Cortex of kidney (tissue), 1 donor: ENCODE measurements around the gene KSR1.

ENCODE experiments used
- DNase-seq: peaks from one replicate; lab custom pipeline; 2025; lab: John Stamatoyannopoulos, UW

Gene KSR1

DNA sequence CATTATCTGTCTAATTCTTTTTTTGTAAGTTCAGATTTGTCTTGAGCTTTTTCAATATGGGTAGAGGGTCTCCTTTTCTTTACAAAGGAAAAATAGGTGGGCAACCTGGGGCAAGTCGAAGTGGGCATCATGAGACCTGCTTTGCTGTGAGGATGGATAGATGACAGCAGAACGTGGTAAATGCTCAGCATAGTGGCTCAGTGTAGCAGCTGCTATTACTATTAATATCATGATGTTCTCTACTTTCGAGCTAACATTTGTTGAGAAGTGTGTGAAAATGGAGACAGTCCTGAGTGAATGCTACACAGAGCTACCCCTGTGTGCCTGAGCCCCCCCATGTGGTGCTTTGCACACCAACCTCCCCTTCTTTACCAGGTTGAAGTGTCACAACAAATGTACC, 135.7 kb downstream of the KSR1 start:
- DNase-seq: no peak

GRCh38 chr17:27593232-27593856, 137.1 kb downstream of the KSR1 start:
- no peak for DNase-seq

GRCh38 chr17:27593857-27594255, 137.6 kb downstream of the KSR1 start:
- DNase-seq: no peak

DNA sequence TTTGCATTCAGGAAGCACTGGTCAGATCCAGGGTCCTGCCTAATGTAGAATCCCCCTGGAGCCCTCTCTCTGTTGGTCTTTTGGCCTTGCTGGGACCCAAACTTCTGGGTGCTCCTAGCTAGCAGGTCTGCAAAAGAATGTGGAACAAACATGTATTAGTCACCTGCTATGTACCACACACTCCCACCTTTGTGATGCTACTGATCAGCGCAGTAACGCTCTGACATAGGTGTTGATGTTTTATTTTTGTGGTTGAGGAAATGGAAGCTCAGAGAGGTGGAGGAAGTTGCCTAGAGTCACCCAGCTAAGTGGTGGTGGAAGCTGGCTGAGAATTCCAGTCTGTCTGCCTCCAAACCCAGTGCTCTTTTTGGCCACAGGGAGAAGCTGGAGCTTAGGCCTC, 139.0 kb downstream of the KSR1 start:
- no peak for DNase-seq

DNA sequence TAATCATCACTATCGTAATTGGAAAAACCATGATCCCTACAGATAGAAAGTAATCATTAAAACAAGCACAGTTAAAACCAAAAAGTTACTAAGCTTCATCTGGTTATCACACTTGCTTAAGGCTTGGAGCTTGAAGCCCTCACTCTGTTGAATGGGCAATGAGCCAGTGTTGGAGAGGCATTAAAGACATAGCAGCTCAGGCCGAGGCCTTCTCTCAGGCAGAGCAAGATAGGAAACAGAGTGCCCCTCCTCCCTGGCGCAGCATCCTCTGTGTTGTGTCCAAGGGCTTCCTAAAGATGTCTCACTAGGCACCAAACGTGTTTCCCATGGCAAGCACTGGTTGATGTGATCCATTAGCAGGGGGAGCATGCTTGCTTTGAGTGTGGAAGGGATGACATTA, 139.8 kb downstream of the KSR1 start:
- no peak for DNase-seq

DNA sequence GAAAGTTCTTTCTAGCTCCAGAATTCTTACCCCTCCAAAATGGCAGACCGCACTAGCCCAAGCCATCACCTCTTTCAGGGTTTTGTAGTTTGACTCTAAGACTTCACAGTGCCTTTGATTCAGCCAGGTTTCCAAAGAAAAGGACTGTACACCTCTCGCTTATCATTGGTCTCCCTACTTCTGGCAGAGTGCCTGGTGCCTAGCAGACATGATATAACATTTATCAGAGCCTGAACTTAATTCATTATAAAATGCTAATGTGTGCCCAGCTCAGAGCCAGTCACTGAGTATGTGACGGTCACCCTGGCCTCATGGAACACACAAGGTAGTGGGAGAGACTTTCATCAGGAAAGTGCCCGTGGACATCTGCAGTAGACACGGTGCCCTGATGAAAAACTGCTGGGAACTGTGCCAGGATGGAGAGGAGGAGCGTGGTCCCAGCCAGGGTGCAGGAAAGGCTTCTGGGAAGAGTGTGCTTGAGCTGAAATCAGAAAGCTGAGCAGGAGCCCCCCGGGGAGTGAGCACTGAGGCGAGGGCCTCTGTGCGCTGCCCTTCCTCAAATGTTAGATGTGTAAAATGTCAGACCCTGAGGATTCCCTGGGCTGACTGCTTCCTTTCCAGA, 140.4 kb downstream of the KSR1 start:
- DNase-seq: no peak

DNA sequence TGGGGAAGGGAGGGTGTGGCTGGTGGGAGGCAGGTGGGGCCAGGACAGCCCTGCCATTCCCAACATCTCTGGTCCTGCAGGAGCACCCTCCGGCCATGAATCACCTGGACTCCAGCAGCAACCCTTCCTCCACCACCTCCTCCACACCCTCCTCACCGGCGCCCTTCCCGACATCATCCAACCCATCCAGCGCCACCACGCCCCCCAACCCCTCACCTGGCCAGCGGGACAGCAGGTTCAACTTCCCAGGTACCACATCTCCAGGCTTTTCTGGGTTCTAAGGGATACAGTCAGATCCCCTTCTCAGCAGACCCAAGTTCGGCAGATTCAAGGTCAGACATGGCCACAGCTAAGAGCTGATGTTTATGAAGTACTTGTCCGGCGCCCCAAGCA, 140.9 kb downstream of the KSR1 start:
- DNase-seq: no peak

GRCh38 chr17:27597783-27598320, 141.6 kb downstream of the KSR1 start:
- DNase-seq: no peak

DNA sequence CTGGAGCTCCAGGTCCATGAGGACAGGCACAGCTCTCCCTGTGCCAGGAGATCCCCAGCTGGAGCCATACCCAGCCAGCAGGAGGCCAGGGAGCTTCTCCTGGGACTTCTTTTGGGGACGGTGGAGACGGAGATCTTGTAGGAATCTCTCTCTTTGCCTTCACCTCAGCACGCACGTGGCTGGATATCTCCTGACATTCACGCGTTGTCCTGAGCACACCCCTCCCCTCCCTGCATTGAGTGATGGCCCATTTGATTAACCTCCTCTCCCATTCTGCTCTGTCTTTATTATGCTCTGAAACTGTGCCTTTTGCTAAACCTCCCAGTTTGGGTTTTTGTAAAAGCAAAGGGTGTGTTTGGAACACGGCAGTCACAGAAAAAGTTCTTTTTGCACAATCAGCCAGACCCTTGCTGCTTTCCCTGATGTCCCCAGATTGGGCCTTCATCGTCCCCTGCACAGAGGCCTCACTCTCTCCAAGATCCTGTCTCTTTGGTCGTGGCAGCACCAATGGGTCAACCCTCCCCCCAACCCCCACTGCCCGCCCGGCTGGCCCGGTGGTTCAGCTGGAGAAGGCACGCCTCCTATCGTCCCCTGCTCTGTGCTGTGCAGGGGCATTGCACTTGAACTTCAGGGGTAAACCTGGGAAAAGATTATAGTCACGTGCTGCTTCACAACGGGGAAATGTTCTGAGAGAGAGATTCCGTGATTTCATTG, 142.2 kb downstream of the KSR1 start:
- no peak for DNase-seq

GRCh38 chr17:27600471-27600870, 144.2 kb downstream of the KSR1 start:
- no peak for DNase-seq

DNA sequence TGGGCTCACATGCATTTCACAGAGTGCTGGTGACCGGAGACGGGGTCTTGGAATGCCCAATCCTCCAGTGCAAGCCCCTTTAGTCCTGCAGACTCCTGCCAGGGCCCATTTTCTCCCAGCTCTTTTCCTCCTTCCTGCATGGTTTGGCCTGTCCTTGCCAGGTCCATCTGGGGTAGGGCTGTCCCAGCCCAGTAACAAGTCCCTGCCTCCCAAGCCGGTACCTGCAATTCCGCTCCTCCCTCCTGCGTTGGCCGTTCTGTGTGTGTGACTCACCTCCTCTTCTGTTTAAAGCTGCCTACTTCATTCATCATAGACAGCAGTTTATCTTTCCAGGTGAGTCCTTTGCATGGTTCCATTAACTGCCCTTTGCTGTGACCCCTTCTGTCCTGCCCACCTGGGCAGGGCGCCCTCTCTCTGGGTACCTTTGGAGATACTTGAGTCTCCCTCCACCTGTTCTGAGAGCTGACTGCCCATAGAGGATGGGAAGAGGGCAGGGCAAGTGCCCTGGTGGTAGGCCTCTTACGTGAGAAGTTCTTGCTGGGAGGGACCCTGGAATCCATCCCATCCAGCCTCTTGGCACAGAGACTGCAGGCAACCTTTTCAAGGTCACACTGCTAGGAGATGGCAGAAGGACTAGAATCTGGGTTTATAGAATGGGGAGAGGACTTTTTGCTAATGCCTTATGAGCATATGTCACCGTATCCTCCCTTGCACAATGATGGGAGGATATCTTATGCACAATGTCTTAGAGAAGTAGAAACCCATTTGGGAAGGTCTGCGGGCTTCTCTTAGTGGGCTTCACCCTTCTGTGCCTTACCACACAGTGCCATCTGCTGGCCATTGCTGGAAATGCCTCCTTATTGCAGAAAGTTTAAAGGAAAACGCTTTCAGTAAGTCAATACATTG, 145.1 kb downstream of the KSR1 start:
- DNase-seq: no peak

DNA sequence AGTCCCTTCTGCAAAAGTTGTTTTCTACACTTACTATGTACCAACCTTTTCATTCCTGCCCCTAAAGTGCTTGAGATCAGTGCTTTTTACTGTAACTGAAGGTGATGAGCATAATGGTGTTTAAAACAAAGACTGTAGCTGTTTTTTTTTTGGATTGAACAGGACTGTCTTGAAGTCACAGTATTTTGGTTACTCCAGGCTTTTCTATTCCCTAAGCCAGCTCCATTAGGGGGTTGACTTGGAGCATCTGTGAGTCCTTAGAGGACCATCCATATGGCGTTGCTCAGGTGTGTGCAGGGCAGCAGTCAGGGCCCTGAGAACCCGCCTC, 145.7 kb downstream of the KSR1 start:
- no peak for DNase-seq

- no peak for DNase-seq
Observed at GRCh38 chr17:27602721-27603420, 146.6 kb downstream of the KSR1 start.

DNA sequence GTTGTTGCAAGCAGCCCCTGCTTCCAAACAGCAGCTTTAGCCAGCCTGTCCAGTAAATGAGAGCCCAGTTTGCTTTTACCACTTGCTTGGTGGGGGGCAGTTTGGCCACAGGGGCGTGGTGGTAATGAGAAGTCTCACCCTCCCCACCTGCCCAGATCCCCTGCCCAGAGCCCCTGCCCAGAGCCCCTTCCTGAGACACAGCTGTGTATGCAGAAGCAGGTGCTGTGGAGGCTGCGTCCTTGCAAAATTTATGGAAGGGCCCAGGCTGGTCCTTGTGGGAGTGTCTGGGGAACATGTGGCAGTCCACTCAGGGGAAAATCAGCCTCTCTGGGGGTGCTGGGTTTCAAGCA, 147.1 kb downstream of the KSR1 start:
- DNase-seq: no peak

GRCh38 chr17:27603880-27604794, 147.9 kb downstream of the KSR1 start:
- no peak for DNase-seq

DNA sequence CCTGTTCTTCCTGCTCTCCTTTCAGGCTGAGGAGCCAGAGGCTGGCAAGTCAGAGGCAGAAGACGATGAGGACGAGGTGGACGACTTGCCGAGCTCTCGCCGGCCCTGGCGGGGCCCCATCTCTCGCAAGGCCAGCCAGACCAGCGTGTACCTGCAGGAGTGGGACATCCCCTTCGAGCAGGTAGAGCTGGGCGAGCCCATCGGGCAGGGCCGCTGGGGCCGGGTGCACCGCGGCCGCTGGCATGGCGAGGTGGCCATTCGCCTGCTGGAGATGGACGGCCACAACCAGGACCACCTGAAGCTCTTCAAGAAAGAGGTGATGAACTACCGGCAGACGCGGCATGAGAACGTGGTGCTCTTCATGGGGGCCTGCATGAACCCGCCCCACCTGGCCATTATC, 149.2 kb downstream of the KSR1 start:
- DNase-seq: no peak

- no peak for DNase-seq
Observed at GRCh38 chr17:27607521-27608091, 151.4 kb downstream of the KSR1 start.

- no peak for DNase-seq
Observed at GRCh38 chr17:27608328-27609230, 152.3 kb downstream of the KSR1 start.

DNA sequence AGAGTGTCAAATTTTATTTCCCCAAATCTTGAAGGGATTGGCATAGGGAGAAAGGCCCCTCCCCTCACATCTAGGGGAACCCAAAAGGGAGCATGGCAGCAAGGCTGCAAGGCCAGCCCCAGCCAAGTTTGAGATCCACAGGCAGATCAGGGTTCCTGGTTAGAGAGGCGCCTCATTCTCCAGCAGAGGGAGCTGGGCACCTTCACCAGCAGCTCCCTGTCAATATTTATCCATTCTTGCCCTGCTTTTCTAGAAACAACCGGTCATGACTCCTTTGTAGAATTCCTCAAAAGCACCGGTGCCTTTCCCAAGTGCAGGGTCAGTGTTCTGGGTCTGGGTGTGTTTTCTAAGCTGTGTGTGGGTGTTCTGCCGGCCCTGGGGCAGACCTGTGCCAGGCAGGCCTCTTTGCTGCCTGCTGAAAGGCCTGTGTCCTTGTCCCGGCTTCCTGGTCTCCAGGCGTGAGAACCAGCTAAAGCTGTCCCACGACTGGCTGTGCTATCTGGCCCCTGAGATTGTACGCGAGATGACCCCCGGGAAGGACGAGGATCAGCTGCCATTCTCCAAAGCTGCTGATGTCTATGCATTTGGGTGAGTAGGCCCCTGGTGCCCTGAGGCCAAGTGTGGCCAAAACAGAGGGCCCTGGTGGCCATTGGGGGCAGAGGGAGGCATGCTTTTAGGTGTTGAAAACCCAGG, 153.5 kb downstream of the KSR1 start:
- DNase-seq: no peak
